Mesendoderm (in vitro differentiated cells): ENCODE measurements around the gene DGCR6L.
"Not testable (repeated sequence)": the region's sequence is repeated elsewhere in the genome, so short reads cannot be mapped to it uniquely, and the experiment has no call there.

Experiments
- DNase-seq: peaks from one replicate; pipeline ENCODE4 v3.0.0; 2013
- H2AK5ac ChIP-seq: 2 replicates; pipeline ENCODE4 v1.6.1; 2013; ENCODE audit warnings: low read length, inconsistent platforms
- H2BK120ac ChIP-seq: 2 replicates; pipeline ENCODE4 v1.6.1; 2013; ENCODE audit warnings: low read depth, mild to moderate bottlenecking, low read length, moderate library complexity, mixed read lengths
- H2BK15ac ChIP-seq: replicated peaks from 2 replicates; pipeline ENCODE4 v1.6.1; 2013; ENCODE audit warnings: low read depth, mild to moderate bottlenecking, moderate library complexity
- H2BK5ac ChIP-seq: 2 replicates; pipeline ENCODE4 v1.6.1; 2013; ENCODE audit warnings: low read length, inconsistent platforms
- H3K18ac ChIP-seq: 2 replicates; pipeline ENCODE4 v1.6.1; 2013; ENCODE audit warnings: mild to moderate bottlenecking, low read length, mixed read lengths
- H3K23ac ChIP-seq: one replicate; pipeline ENCODE4 v1.6.1; 2013; ENCODE audit warnings: low read length
- H3K27ac ChIP-seq: 2 replicates; pipeline ENCODE4 v1.5.1; 2013; ENCODE audit warnings: low read depth, mild to moderate bottlenecking, inconsistent platforms, low read length, moderate library complexity
- H3K27me3 ChIP-seq: 2 replicates; pipeline ENCODE4 v1.6.1; 2013; ENCODE audit warnings: low read length, control low read depth, mild to moderate bottlenecking, inconsistent platforms; ENCODE audit not compliant: insufficient read depth, poor library complexity
- H3K36me3 ChIP-seq: 2 replicates; pipeline ENCODE4 v1.6.1; 2013; ENCODE audit warnings: low read length, inconsistent platforms; ENCODE audit not compliant: control insufficient read depth, insufficient read depth
- H3K4ac ChIP-seq: one replicate; pipeline ENCODE4 v1.6.1; 2013; ENCODE audit warnings: low read depth, mild to moderate bottlenecking, low read length, moderate library complexity
- H3K4me1 ChIP-seq: 2 replicates; pipeline ENCODE4 v1.6.1; 2013; ENCODE audit warnings: low read depth, low read length, inconsistent platforms; ENCODE audit not compliant: control insufficient read depth
- H3K4me2 ChIP-seq: 2 replicates; pipeline ENCODE4 v1.6.1; 2013; ENCODE audit warnings: low read length
- H3K4me3 ChIP-seq: 2 replicates; pipeline ENCODE4 v1.5.1; 2013; ENCODE audit warnings: mild to moderate bottlenecking, low read length
- H3K56ac ChIP-seq: one replicate; pipeline ENCODE4 v1.6.1; 2013; ENCODE audit warnings: low read length
- H3K79me1 ChIP-seq: 2 replicates; pipeline ENCODE4 v1.6.1; 2013; ENCODE audit warnings: low read length, inconsistent platforms
- H3K79me2 ChIP-seq: 2 replicates; pipeline ENCODE4 v1.6.1; 2013; ENCODE audit warnings: mild to moderate bottlenecking, low read length; ENCODE audit not compliant: control insufficient read depth, insufficient read depth
- H3K9ac ChIP-seq: 2 replicates; pipeline ENCODE4 v1.6.1; 2013; ENCODE audit warnings: low read length, inconsistent platforms
- H4K5ac ChIP-seq: one replicate; pipeline ENCODE4 v1.6.1; 2013; ENCODE audit warnings: low read length
- H4K8ac ChIP-seq: one replicate; pipeline ENCODE4 v1.6.1; 2013; ENCODE audit warnings: low read depth, mild to moderate bottlenecking, control low read depth, low read length, moderate library complexity
- WGBS: extraction: QIAGEN DNeasy Blood & Tissue Kit; methylation state at CpG from one replicate; pipeline ENCODE4 v1.1.7; 2013; ENCODE audit warnings: low lambda C conversion rate, missing lambda C conversion rate; ENCODE audit not compliant: insufficient coverage; ENCODE audit errors: extremely low coverage; 5-methylcytosine and 5-hydroxymethylcytosine counted together

DGCR6L gene

GRCh38 chr22:20356906-20357305 is 37.0 kb upstream of the DGCR6L start:
- H2AK5ac ChIP-seq, H3K9ac ChIP-seq, H3K18ac ChIP-seq, H3K36me3 ChIP-seq, H3K23ac ChIP-seq, H3K27ac ChIP-seq, H3K27me3 ChIP-seq, H3K4ac ChIP-seq, H3K4me3 ChIP-seq, H3K56ac ChIP-seq, H4K5ac ChIP-seq, H3K79me1 ChIP-seq, H3K4me1 ChIP-seq, H3K79me2 ChIP-seq, H4K8ac ChIP-seq, H3K4me2 ChIP-seq, H2BK120ac ChIP-seq, H2BK5ac ChIP-seq, H2BK15ac ChIP-seq, DNase-seq: not testable (repeated sequence)
- WGBS = no CpG with 5 or more reads among the region's 66 CpGs

- not testable (repeated sequence) for H4K8ac ChIP-seq, H2AK5ac ChIP-seq, H2BK120ac ChIP-seq, H3K4me3 ChIP-seq, H3K23ac ChIP-seq, H2BK5ac ChIP-seq, H3K9ac ChIP-seq, H3K4me1 ChIP-seq, H2BK15ac ChIP-seq, H3K27me3 ChIP-seq, DNase-seq, H4K5ac ChIP-seq, H3K79me1 ChIP-seq, H3K4me2 ChIP-seq, H3K36me3 ChIP-seq, H3K56ac ChIP-seq, H3K27ac ChIP-seq, H3K79me2 ChIP-seq, H3K18ac ChIP-seq, H3K4ac ChIP-seq
- WGBS = no CpG with 5 or more reads among the region's 98 CpGs
Measured at GRCh38 chr22:20355939-20356636, 36.2 kb upstream of the DGCR6L start.

DNA sequence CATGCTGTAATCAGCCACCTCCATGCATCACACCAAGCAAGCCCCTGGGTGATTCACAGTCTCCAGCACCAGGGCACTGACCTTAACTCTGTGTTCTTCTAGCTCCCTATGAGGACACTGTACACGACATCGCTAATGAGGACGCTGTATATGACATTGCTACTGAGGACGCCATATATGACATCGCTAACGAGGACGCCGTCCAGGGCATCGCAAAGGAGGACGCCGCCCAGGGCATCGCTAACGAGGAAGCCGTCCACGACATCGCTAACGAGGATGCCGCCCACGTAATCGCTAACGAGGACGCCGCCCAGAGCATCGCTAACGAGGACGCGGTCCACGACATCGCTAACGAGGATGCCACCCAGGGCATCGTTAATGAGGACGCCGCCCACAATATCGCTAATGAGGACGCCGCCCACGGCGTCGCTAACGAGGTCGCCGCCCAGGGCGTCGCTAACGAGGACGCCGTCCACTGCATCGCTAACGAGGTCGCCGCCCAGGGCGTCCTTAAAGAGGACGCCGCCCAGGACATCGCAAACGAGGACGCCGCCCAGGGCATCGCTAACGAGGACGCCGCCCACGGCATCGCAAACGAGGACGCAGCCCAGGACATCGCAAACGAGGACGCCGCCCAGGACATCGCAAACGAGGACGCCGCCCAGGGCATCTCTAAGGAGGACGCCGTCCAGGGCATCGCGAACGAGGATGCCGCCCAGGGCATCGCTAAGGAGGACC is 34.5 kb upstream of the DGCR6L start:
- H3K4me2 ChIP-seq = no peak overlapping the region
- no peaks in the 10 kb centered on the region for H3K4me1 ChIP-seq
- H3K18ac ChIP-seq = no peak overlapping the region
- no peaks in the 10 kb centered on the region for H3K36me3 ChIP-seq
- no peaks in the 10 kb centered on the region for H3K79me1 ChIP-seq
- no peak overlapping the region for H2AK5ac ChIP-seq
- no peak overlapping the region for H2BK120ac ChIP-seq
- no peak for DNase-seq
- H2BK15ac ChIP-seq = no peak overlapping the region
- H3K56ac ChIP-seq = no peak overlapping the region
- no peak overlapping the region for H3K23ac ChIP-seq
- H2BK5ac ChIP-seq = no peak overlapping the region
- H4K8ac ChIP-seq = no peak overlapping the region
- H3K79me2 ChIP-seq = no peaks in the 10 kb centered on the region
- no CpG with 5 or more reads among the region's 81 CpGs for WGBS
- no peaks in the 10 kb centered on the region for H3K27me3 ChIP-seq
- H3K9ac ChIP-seq = no peak overlapping the region
- no peak overlapping the region for H3K27ac ChIP-seq
- no peak overlapping the region for H3K4me3 ChIP-seq
- no peak overlapping the region for H3K4ac ChIP-seq
- no peak overlapping the region for H4K5ac ChIP-seq

GRCh38 chr22:20352536-20352935 is 32.7 kb upstream of the DGCR6L start:
- not testable (repeated sequence) for DNase-seq, H3K4me2 ChIP-seq, H3K27ac ChIP-seq, H3K9ac ChIP-seq, H3K4me3 ChIP-seq, H3K79me2 ChIP-seq, H2BK5ac ChIP-seq, H3K79me1 ChIP-seq, H2BK120ac ChIP-seq, H2BK15ac ChIP-seq, H2AK5ac ChIP-seq, H4K5ac ChIP-seq, H3K27me3 ChIP-seq, H3K56ac ChIP-seq, H3K4ac ChIP-seq, H4K8ac ChIP-seq, H3K18ac ChIP-seq, H3K36me3 ChIP-seq, H3K4me1 ChIP-seq, H3K23ac ChIP-seq
- no CpG with 5 or more reads among the region's 6 CpGs for WGBS

DNA sequence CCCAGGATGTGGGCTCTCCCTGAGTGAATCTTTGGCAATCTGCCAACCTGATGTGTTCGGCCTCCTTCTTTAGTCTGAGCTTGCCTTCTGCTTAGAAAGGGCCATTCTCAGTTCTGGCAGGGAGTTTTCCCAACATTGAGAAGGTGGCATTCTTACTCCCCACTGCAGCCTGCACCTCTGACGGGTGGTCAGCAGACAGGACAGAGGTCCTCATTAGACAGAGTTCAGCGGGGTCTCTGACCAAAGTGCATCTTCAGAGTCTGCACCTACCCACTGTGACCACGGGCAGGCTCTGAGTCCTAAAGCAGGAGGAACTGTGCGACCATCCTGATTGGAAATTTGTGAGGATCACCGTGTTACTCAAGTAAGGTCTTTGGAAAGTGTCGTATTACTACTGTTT is 26.7 kb upstream of the DGCR6L start:
- H3K4ac ChIP-seq, H4K5ac ChIP-seq, H3K18ac ChIP-seq, H3K79me1 ChIP-seq, H3K4me2 ChIP-seq, H3K56ac ChIP-seq, H3K27me3 ChIP-seq, H2BK120ac ChIP-seq, H4K8ac ChIP-seq, H3K9ac ChIP-seq, H3K36me3 ChIP-seq, H3K27ac ChIP-seq, DNase-seq, H3K4me3 ChIP-seq, H3K79me2 ChIP-seq, H3K23ac ChIP-seq, H2BK15ac ChIP-seq, H2BK5ac ChIP-seq, H2AK5ac ChIP-seq, H3K4me1 ChIP-seq: not testable (repeated sequence)
- no CpG with 5 or more reads among the region's 7 CpGs for WGBS
